Right renal pelvis (tissue), 4 donors: ENCODE results near the gene CD70. TPM values are rescaled to one million over a fixed set of nuclear protein-coding genes. Genes with fewer than 3 reads are reported as not detected.

Experiments
- polyA plus RNA-seq, 4 donors: library from polyadenylated mRNA; unstranded; fragments of 120-200 nt; gene quantifications; one replicate each; pipeline ENCODE4 v1.2.1, GENCODE V29; 2013; ENCODE audit not compliant: insufficient read length in 4 of 4

The CD70 gene
- polyA plus RNA-seq, 4 donors = 0.18 TPM; not detected in 3

Other genes with a start within 250 kb of the CD70 start
- 10 to 100 TPM; 57.8 to 77.1 (median 63.4) TPM for gene CLPP, start 229.6 kb downstream of the CD70 start, polyA plus RNA-seq
- gene ALKBH7, start 218.4 kb downstream of the CD70 start, polyA plus RNA-seq = 100 to 1,000 TPM in 1 of 4 donors, 10 to 100 TPM in 3; 41.7 to 107 (median 53.5) TPM
- gene PSPN, start 215.2 kb downstream of the CD70 start, polyA plus RNA-seq = 1 to 10 TPM; 2.2 to 2.9 (median 2.6) TPM
- gene GTF2F1, start 198.0 kb downstream of the CD70 start, polyA plus RNA-seq = 100 to 1,000 TPM in 1 of 4 donors, 10 to 100 TPM in 3; 85.2 to 111 (median 90.7) TPM
- 100 to 1,000 TPM; 283 to 338 (median 293) TPM for gene KHSRP, start 166.3 kb downstream of the CD70 start, polyA plus RNA-seq
- gene SLC25A41, start 157.4 kb downstream of the CD70 start, polyA plus RNA-seq = under 1 TPM; 0.30 to 0.93 (median 0.37) TPM
- 10 to 100 TPM; 72.6 to 90.6 (median 74.8) TPM for gene SLC25A23, start 131.4 kb downstream of the CD70 start, polyA plus RNA-seq
- gene CRB3, start 126.9 kb downstream of the CD70 start, polyA plus RNA-seq = 10 to 100 TPM; 30.9 to 43.0 (median 31.3) TPM
- 10 to 100 TPM; 37.5 to 43.4 (median 39.3) TPM for gene DENND1C, start 109.4 kb downstream of the CD70 start, polyA plus RNA-seq
- gene TUBB4A, start 88.8 kb downstream of the CD70 start, polyA plus RNA-seq = 10 to 100 TPM; 30.5 to 46.4 (median 35.2) TPM
- gene TNFSF9, start 60.1 kb downstream of the CD70 start, polyA plus RNA-seq = under 1 TPM; 0.17 to 0.53 (median 0.35) TPM
- under 1 TPM; 0.06 to 0.07 (median 0.06) TPM for gene TNFSF14, start 79.0 kb upstream of the CD70 start, polyA plus RNA-seq
- 10 to 100 TPM; 21.4 to 24.9 (median 21.9) TPM for gene C3, start 129.5 kb upstream of the CD70 start, polyA plus RNA-seq
- gene GPR108, start 146.4 kb upstream of the CD70 start, polyA plus RNA-seq = 10 to 100 TPM; 68.3 to 75.0 (median 71.2) TPM
- gene TRIP10, start 148.5 kb upstream of the CD70 start, polyA plus RNA-seq = 10 to 100 TPM; 46.3 to 64.1 (median 57.8) TPM
- 1 to 10 TPM; 6.2 to 9.8 (median 7.3) TPM for gene SH2D3A, start 176.3 kb upstream of the CD70 start, polyA plus RNA-seq
- gene VAV1, start 181.6 kb upstream of the CD70 start, polyA plus RNA-seq = 1 to 10 TPM; 1.2 to 1.7 (median 1.4) TPM